NCI-H2196 treated with DMSO at 0.1 percent for 48 hours (cell line): Measurements from ENCODE around the gene ACAD9.
A peak's percentile ranks its signal among the peaks of the same experiment; 100 is the strongest.
"Not testable (repeated sequence)": the region's sequence is repeated elsewhere in the genome, so short reads cannot be mapped to it uniquely, and the experiment has no call there.

Experiments used
- DNase-seq: peaks from one replicate; lab custom pipeline; 2025; ENCODE audit not compliant: unreplicated experiment; lab: John Stamatoyannopoulos, UW

The ACAD9 gene

DNA sequence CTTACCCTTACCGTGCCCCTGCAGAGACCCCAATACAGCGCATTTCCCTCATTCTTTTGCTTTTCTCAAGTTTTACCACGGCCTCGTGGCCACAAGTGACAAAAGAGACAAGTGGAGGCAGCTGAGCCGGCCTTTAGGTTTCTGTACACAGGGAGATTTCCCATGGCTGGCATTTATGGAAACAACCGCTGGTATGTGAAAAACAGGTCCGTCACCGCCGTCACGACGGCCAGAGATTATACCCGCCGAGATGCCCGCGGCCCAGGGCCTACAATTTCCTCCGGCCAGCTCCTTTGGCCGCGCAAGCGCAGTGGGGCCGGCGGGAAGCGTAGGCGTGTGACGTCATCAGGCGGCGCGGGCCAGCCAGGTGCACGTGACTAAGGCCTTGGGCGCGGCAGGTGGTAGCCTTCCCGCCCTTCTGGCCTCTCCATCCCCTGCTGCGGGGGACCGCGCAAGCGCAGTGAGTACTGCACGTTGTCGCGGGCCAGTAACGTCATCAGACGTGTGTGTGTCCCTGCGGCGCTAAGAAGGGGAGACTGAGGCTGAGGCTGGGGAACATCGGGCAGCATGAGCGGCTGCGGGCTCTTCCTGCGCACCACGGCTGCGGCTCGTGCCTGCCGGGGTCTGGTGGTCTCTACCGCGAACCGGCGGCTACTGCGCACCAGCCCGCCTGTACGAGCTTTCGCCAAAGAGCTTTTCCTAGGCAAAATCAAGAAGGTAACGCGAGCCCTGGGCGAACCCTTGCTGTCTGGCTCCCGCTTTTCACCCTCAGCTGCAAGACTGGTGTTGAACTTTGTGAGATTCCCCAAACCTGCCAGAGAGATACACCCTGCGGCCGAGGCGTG is at the start of gene ACAD9:
ACAD9 (plus strand) TSS at position 496 of the 845 bp plus-strand sequence; CDS start at position 568, 72 bp downstream.
- peak; percentile 97 for DNase-seq

DNA sequence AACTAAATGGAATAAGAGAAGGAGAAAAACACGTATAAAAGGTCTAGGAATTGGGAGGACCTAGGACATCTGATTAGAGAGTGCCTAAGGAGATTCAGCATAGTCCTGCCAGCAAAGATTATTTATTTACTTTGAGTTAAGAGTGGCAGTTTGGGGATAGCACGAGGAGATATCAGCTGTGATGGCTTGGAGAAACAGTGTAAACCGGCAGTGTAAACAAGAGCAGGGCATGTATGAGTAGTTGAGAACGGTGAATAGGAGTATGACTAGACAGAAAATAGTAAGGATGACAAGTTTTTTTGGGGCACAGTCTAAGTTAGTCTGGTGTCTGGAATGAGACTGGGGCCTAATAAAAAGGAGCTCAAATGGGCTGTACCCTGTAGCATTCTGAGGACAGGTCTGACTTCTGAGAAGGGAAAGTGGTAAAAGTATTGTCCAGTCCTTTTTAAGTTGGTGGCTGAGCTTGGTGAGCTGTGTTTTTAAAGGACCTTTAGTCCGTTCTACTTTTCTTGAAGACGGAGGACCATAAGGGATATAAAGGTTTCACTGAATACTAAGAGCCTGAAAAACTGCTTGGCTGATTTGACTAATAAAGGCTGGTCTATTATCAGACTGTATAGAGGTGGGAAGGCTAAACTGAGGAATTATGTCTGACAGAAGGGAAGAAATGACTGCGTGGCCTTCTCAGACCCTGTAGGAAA is 49.3 kb upstream of the ACAD9 start:
- not testable (repeated sequence) for DNase-seq

DNA sequence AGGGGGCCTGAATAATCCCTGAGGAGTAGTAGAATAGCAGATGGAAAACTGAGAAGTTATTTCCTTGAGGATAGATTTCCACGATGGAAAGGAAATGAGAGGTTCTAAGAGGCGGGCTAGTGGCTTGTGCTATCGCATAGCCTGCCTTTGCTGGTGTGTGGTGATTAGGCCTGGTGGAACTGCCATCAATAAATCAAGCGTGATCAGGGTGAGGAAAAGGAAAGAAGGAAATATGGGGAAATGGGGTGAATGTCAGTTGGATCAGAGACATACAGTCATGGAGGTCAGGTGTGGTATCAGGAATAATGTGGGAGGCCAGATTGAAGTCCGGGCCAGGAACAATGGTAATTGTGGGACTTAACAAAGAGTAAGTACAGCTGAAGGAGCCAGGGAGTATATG is 48.7 kb upstream of the ACAD9 start:
- DNase-seq, result not testable (repeated sequence)

DNA sequence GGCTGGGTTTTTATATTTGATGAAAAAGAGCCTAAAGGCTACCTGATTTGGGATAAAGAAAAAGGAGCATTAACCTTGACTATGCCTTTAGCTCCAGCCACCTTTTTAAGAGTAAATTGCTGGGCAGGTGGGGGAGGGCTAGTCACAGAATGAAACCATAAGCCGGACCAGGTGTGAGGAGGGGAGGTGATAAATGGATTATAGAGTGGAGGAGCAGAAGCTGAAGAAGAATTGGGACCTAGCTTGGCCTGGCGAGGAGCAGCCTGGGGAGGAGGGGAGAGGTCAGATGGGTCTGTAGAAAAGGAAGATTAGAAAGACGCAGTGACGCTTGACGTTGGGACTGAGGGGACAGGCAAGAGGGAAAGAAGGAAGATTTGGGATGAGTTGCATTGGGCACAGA is 46.4 kb upstream of the ACAD9 start:
- not testable (repeated sequence) for DNase-seq

DNA sequence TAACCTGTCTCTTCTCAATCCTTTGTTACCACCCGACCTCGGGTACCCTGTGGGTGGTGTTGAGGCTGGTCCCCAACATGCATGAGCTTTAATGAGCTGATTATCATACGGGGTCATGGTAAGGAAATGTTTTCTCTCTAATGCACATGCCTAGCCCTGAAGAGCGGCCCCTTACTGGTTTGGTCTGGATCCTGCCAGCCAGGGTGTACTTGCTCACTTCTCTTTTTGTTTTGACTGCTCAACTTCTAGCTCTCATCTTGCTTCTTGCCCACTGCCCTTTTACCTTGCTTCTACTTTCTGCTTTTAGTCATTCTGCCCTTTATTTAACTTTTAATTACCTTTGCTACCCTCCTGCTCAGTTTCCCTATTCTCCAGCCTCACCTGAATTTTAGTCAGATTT is 44.3 kb upstream of the ACAD9 start:
- no peak for DNase-seq

DNA sequence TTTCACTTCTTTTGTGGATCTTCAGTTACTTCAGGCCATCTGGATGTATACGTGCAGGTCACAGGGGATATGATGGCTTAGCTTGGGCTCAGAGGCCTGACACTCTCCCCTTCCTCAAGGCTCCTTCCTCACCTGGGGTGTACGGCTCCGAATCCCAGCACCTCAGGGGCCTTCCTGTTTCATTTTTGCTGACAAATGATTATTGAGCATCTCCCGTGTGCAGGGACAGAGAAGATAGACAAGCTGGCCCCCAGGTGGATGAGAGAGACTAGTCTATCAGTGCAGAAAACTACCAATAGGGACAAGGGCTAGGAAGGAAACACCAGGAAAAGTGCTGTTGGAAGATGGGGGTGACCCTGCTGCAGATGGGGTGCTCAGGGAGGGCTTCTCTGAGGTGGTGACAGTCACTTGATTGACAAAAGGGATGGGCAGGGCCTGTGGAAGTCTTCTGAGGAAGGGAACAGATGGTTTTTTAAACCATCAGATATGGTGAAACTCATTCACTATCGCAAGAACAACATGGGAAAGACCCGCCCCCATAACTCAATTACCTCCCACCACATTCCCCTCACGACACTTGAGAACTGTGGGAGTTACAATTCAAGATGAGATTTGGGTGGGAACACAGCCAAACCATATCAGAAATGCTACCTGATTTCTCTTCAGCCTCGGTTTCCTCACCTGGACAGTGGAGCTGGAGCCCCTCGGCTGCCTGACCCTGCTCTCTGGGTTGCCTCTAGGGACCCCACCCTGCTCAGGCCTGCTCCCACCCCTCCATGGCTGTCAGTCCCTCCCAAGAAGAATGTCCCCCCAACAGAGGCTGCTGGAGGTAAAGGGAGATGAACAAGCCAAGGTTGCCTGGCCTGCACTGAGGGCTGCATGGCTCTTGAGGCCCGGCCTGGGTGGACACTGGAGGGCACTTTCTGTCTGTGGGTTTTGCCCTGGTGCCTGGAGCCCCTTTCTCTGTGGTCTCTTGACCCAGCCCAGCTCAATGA is 37.2 kb upstream of the ACAD9 start:
- no peak for DNase-seq

DNA sequence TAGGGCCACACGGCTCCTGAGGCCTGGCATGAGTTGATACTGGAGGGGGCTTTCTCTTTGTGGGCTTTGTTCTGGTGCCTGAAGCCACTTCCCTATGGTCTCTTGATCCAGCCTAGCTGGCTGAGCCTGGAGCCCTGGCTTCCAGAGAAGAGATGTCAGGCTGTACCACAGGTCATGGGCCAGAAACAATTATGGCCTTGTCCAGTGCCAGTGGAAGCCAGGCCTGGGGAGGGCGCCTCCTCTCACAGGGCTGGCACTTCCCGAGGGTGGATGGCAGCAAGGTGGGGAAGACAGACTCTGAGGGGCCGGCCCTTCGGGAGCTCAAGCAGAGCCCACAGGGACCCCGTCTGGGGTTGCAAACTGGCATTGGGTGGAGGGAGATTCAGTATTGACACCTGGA is 34.9 kb upstream of the ACAD9 start:
- DNase-seq, result no peak

DNA sequence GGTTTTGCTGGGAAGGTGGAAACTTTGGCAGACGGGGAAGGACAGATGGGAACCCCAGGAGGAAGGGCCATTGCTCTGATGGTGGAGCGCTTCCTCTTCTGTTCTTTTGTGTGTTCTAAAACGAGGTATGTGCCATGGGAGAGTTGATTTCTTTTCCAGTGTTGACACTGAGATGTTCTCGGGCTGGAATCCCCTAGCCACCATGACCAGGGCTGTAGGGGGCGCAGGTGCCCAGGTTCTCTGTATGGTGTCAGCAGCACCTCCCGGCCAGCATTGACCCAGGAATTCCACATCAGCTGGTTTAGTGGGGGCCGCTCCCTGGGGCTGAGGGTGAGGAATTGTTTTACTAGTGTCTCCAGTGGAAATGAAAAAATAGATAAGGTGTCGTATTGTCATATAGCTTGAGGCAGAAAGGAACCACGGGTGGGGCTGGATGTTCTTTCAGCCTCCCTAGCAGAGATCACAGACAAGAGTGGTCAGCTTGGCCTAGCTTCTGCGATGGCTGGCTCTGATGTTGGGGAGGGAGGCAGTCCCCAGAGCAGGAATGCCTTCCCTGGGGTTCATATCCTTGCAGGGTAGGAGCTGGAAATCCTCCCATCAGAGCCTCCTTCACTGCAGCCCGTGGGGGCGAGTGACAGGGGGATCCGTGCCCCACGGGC is 34.2 kb upstream of the ACAD9 start:
- no peak for DNase-seq

DNA sequence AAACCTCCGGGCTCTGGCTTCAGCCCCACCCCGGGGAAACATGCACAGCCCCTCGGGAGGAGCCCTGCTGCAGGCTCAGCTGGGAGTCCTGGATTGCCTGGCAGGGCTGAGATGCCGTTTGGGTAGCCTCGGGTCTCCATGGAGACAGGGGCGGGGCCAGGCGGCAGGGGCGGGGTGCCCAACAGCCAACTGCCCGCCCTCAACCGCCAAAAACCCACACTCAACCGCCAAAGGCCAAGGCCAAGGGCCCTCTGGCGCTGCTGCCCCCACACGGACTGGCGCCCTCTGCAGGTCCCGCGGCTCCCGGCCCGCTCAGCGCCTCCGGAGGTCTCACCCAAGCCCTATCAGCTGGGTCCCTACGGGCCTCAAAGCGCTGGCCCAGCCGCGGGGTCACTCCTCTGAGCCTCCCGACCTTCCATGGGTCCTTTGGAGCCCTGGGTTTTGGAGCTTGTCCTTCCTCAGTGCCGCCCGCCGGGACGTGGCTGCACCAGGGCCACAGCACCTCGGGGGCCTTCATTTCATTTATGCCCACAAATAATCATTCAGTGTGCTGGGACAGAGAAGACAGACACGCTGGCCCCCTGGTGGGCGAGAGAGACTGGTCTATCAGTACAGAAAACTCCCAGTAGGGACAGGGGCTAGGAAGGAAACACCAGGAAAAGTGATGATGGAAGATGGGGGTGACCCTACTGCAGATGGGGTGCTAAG is 33.5 kb upstream of the ACAD9 start:
- no peak for DNase-seq

DNA sequence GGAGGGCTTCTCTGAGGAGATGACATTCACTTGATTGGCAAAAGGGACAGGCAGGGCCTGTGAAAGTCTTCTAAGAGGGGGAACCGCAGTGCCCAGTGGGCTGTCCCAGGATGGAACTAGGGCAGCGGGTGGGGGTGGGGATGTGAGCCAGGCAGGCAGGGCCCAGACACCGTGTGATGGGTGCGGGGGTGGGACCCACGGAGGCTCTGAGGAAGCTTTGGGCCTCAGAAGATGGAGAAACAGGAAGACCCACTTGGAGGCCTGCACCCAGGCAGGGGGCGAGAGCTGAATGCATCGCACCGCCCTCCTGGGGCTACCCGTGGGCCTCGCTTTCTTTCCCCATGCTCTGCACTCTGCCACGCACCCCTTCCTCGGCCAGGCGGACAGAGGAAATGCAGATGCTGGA is 32.9 kb upstream of the ACAD9 start:
- DNase-seq, result no peak

DNA sequence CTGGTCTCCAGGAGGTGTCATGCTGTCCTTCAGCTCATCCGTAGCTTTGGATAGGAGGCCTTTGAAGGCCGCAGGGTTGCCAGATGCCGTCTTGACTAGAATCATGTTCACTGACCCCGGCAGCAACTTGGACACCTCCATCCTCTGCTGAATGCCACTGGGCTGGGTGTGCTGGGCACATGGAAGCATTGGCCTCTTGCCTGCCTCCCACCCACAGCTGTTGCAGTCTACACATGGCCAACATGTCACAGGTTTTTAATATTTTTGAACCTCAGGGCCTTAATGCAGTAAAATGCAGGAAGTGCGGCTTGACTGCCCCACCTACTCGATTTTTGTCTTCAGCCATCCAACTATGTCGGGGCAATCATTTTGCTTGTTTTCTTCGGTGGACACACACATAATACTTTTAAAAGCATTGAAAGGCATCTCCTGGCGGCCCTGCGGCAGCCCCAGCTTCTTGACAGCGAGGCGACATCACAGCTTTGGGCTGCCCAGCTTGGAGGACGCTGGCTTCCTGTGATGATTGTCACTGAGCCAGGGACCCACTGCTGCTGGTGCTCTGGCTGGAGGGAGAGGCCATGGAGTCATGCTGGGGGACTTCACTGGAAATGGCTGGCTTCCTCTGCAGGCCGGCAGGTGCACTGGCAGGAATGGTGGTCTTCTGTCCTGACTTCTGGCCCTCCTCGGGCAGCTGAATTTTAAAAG is 31.6 kb upstream of the ACAD9 start:
- DNase-seq, result no peak

DNA sequence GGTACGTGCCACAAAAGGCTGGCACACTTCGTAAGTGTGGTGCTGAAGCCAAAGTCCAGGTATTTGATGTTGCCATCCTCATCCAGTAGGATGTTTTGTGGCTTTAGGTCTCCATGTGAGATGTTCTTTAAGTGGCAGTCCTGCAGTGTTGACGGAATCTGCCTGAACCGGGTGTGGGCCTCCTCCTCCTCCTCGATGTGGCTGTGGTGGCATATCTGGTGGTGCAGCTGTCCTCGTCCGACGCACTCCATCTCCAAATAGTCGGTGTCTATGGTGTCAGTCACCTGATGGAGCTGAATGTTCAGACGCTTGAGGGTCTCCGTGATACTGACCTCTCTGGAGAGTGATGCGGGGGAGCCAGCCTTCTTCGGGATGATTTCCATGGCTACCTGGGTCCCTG is 30.5 kb upstream of the ACAD9 start:
- DNase-seq, result no peak

DNA sequence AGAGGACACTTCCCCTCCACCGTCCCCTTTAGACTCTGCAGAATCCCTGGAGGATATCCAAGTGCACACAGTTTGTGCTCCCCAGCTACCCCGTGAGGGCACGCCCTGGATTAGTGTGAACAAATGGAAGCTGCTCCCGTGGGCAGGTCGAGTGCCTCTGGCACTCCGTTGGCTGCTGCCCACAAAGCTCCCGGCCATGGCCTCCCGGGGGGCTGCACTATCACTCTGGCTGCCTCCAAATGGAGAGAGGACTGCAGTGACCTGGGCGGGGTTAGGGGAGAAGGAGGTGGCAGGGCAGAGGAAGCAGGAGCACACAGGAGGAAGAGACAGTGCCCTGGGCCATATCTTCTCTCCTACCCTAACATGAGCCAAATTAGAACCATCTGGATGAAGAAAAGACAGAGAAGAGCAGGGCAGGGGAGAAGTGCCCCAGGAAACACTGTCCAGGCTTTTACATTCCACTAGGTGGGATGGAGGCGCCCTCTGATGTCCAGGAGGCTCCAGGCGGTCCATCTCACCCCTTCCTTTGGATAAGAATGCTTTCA is 29.4 kb upstream of the ACAD9 start:
- DNase-seq, result peak; percentile 12

DNA sequence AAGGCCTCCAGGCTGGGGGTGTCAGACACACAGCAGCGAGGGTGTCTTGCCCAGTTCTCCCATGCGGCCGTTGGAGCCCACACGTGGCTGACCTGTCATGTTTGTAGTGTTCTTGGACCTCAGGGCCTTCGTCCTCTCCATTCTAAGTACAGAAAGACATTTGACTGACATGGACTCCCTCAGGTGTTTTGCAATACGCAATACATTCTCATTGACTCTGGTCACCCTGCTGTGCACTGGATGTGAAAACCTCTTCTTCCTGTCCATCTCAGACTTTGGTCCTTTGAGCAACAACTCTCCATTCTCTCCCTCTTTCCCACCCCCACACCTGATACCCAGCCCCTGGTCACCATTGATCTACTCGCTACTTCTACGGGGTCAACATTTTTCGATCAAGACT is 28.9 kb upstream of the ACAD9 start:
- no peak for DNase-seq

DNA sequence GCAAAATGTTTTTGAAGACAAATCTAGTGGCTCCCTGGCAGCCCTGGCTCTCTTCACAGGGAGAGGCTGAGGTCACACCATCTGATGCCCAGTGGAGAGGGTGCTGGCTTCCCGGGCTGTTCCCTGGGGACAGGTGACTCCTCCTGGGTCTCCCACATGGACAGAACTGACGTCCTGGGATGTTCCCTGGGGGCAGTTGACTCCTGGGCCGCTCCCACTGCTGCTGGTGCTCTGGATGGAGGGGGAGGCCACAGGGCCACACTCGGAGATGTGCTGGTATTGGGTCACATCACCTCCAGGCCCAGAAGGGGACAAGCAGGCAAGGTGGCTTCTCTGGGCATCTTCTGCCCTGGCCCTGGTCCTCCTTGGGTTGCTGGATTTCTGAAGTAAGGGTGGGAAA is 27.8 kb upstream of the ACAD9 start:
- no peak for DNase-seq

DNA sequence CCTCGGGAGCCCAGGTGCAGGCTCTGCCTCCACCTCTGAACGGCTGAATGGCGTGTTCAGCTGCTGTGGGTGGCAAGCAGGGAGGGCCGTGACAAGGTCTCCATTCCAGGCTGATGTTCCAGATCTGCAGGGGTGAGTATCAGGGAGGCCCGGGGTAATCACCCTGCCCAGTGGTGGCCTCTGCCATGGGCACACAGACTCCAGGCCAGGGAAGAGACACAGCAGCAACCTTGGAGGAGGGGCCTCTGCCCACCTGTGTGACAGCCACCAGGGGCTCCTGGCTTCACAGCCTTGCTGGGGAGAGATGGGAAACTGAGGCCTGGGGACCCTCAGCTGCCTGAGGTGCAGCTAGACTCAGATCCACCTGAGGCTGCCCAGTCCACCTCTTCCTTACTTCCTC is 25.6 kb upstream of the ACAD9 start:
- no peak for DNase-seq

DNA sequence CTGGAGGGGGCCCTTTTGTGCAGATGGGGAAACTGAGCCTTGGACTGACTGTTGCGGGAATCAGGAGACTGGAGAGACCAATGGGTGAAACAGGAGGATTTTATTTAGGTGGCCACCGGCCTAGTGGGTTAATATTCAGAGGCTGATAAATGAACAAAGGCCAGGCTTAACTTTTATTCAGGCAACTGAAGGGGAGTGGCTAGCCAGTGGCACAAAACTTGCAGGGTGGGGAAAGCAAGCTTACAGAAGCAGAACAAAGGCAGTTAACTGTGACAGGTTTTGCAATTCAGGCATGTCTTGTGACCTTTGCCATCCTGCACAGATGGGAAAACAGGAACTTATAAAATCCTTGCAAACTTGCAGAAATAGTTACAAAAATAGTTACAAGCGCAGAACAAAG is 24.9 kb upstream of the ACAD9 start:
- DNase-seq, result no peak

DNA sequence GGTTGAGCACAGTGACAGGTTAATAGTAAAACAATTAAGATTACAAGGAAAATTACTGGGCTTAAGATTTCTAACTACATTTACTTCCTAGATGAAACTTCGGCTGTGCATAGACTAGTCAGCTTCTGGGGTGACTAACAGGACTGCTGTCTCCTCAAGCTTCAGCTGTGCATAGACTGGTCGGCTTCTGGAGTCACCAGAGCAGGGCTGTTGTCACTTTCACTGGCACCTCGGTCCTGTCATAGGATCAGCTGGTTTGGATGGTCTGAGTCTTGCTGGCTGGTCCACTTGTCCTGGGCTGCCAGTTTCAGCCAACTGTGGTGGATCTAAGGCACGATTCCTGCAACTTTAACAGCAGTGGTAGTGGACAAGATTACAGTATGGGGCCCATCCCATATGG is 23.9 kb upstream of the ACAD9 start:
- no peak for DNase-seq

DNA sequence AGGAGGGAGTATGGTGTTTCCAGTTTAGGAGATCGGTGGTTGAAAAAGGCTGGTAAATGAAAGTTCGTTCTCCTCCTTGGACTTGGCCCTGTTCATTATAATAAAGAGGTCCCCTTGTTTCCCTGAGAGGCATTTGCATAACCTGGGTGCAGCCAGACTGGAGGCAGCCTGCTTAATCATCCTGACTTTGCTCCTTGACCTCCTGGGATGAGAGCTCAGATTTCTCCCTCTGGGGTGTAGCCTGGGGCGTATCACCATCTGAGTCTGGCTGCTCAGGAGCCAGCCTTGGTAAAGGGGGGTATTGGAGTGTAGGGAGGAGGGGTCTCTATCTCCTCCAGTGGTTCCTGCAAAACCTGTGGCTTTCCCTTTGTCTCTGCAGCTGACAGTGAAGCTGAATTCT is 21.3 kb upstream of the ACAD9 start:
- DNase-seq, result no peak
